Stimulated activated CD8-positive, alpha-beta memory T cell treated with anti-CD3 and anti-CD28 coated beads, Interleukin-15, amount 100 ng/mL, for 1 hour (primary cell): Measurements from ENCODE around the gene GRIPAP1.

Source experiments
- DNase-seq: peaks from one replicate; pipeline ENCODE4 v3.0.0-alpha.2; 2020; ENCODE audit warnings: low read depth

Gene GRIPAP1

GRCh38 chrX:48923771-48924170 lies 78.3 kb downstream of the GRIPAP1 start:
- DNase-seq = no peak
